MM.1S (cell line): Measurements from ENCODE around the gene ALG11.
"Not testable (repeated sequence)": the region's sequence is repeated elsewhere in the genome, so short reads cannot be mapped to it uniquely, and the experiment has no call there.

Source experiments
- DNase-seq: peaks from one replicate; pipeline ENCODE4 v3.0.0-alpha.2; 2015
- H2AFZ ChIP-seq: fragments of 300-600 bp; sonication (generic); 2 replicates; pipeline ENCODE4 v1.6.0; 2016; ENCODE audit warnings: antibody characterized with exemption, low read length
- H3F3A ChIP-seq: fragments of 300-600 bp; sonication (generic); 2 replicates; pipeline ENCODE4 v1.6.1; 2016; ENCODE audit warnings: mild to moderate bottlenecking, antibody characterized with exemption, low read length, moderate library complexity, mixed read lengths; ENCODE audit not compliant: insufficient read depth
- H3K27ac ChIP-seq: fragments of 300-600 bp; sonication (generic); 2 replicates; pipeline ENCODE4 v1.5.1; 2016; ENCODE audit warnings: mild to moderate bottlenecking, low read length
- H3K27me3 ChIP-seq: fragments of 300-600 bp; sonication (generic); replicated peaks from 2 replicates; pipeline ENCODE4 v1.6.0; 2016; ENCODE audit warnings: low read length; ENCODE audit not compliant: insufficient read depth
- H3K36me3 ChIP-seq: fragments of 300-600 bp; sonication (generic); replicated peaks from 2 replicates; pipeline ENCODE4 v1.6.1; 2016; ENCODE audit warnings: mild to moderate bottlenecking, low read length, mixed read lengths; ENCODE audit not compliant: insufficient read depth
- H3K4me1 ChIP-seq: fragments of 300-600 bp; sonication (generic); 2 replicates; pipeline ENCODE4 v1.6.1; 2016; ENCODE audit warnings: low read length, mixed read lengths
- H3K4me2 ChIP-seq: fragments of 300-600 bp; sonication (generic); 2 replicates; pipeline ENCODE4 v1.6.0; 2016; ENCODE audit warnings: low read depth, low read length
- H3K4me3 ChIP-seq: fragments of 300-600 bp; sonication (generic); 2 replicates; pipeline ENCODE4 v1.5.1; 2016; ENCODE audit warnings: low read length, mixed read lengths
- H3K79me2 ChIP-seq: fragments of 300-600 bp; sonication (generic); 2 replicates; pipeline ENCODE4 v1.6.1; 2016; ENCODE audit warnings: mixed run types, low read length, mixed read lengths
- H3K9ac ChIP-seq: fragments of 300-600 bp; sonication (generic); 2 replicates; pipeline ENCODE4 v1.6.1; 2016; ENCODE audit warnings: low read length, mixed read lengths
- H3K9me2 ChIP-seq: fragments of 300-600 bp; sonication (generic); replicated peaks from 2 replicates; pipeline ENCODE4 v1.6.1; 2016; ENCODE audit warnings: mild to moderate bottlenecking, low read length, mixed read lengths; ENCODE audit not compliant: insufficient read depth
- H3K9me3 ChIP-seq: fragments of 300-600 bp; sonication (generic); replicated peaks from 2 replicates; pipeline ENCODE4 v1.6.1; 2016; ENCODE audit warnings: mild to moderate bottlenecking, low read length, mixed read lengths; ENCODE audit not compliant: insufficient read depth
- H4K20me1 ChIP-seq: fragments of 300-600 bp; sonication (generic); 2 replicates; pipeline ENCODE4 v1.6.1; 2016; ENCODE audit warnings: mild to moderate bottlenecking, low read length, moderate library complexity, mixed read lengths; ENCODE audit not compliant: insufficient read depth
- EZH2 ChIP-seq: fragments of 300-600 bp; sonication (generic); optimal IDR thresholded peaks from 2 replicates; pipeline ENCODE3; 2017; ENCODE audit warnings: low read depth, mild to moderate bottlenecking, antibody characterized with exemption, low read length, mixed read lengths
- EZH2phosphoT487 ChIP-seq: fragments of 300-600 bp; sonication (generic); IDR thresholded peaks from 2 replicates; pipeline ENCODE4 v1.6.1; 2018; ENCODE audit warnings: antibody characterized with exemption, low read length
- TF ChIP-seq, protein P1 (sequence below): fragments of 300-600 bp; sonication (generic); IDR thresholded peaks from 2 replicates; pipeline ENCODE4 v1.5.1; 2016; ENCODE audit warnings: antibody characterized with exemption, low read length, mixed read lengths

ALG11 gene

DNA sequence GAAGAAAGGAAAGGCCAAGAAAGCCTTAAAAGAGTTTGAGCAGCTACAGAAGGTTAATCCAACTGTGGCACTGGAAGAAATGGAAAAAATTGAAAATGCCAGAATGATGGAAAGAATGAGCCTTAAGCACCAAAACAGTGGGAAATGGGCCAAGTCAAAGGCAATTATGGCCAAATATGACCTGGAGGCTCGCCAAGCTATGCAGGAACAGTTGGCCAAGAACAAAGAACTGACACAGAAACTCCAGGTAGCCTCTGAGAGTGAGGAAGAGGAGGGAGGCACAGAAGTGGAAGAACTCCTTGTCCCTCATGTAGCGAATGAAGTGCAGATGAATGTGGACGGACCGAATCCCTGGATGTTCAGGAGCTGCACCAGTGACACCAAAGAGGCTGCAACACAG, 17.4 kb downstream of the ALG11 start:
- no peaks in the 10 kb centered on the region for H3K79me2 ChIP-seq
- H3K9ac ChIP-seq: no peak overlapping the region
- no peaks in the 10 kb centered on the region for H3K27me3 ChIP-seq
- TF ChIP-seq EZH2phosphoT487 (no peak), EZH2 (no peak)
- TF ChIP-seq, protein P1, sequence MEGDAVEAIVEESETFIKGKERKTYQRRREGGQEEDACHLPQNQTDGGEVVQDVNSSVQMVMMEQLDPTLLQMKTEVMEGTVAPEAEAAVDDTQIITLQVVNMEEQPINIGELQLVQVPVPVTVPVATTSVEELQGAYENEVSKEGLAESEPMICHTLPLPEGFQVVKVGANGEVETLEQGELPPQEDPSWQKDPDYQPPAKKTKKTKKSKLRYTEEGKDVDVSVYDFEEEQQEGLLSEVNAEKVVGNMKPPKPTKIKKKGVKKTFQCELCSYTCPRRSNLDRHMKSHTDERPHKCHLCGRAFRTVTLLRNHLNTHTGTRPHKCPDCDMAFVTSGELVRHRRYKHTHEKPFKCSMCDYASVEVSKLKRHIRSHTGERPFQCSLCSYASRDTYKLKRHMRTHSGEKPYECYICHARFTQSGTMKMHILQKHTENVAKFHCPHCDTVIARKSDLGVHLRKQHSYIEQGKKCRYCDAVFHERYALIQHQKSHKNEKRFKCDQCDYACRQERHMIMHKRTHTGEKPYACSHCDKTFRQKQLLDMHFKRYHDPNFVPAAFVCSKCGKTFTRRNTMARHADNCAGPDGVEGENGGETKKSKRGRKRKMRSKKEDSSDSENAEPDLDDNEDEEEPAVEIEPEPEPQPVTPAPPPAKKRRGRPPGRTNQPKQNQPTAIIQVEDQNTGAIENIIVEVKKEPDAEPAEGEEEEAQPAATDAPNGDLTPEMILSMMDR: no peak
- no peak for DNase-seq
- no peaks in the 10 kb centered on the region for H3K36me3 ChIP-seq
- H3K4me3 ChIP-seq: no peak overlapping the region
- no peak overlapping the region for H3K4me2 ChIP-seq
- H3K9me2 ChIP-seq: no peaks in the 10 kb centered on the region
- H3K27ac ChIP-seq: no peak overlapping the region
- no peak overlapping the region for H2AFZ ChIP-seq
- H4K20me1 ChIP-seq: no peaks in the 10 kb centered on the region
- no peaks in the 10 kb centered on the region for H3F3A ChIP-seq
- H3K4me1 ChIP-seq: no peaks in the 10 kb centered on the region
- no peaks in the 10 kb centered on the region for H3K9me3 ChIP-seq

DNA sequence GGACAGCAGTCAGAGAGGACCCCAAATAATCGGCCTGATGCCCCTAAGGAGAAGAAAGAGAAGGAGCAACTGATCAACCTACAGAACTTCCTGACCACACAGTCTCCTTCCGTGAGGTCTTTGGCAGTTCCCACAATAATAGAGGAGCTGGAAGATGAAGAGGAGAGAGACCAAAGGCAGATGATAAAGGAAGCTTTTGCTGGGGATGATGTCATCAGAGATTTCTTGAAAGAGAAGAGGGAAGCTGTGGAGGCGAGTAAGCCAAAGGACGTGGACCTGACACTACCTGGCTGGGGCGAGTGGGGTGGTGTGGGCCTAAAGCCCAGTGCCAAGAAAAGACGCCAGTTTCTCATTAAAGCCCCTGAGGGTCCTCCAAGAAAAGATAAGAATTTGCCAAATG, 18.2 kb downstream of the ALG11 start:
- H3K4me2 ChIP-seq, H2AFZ ChIP-seq, H3K27ac ChIP-seq, H3K9me2 ChIP-seq, H3K4me1 ChIP-seq, H3K9ac ChIP-seq, H3K9me3 ChIP-seq, DNase-seq, H3F3A ChIP-seq, H3K79me2 ChIP-seq, H3K36me3 ChIP-seq, H3K27me3 ChIP-seq, H3K4me3 ChIP-seq, H4K20me1 ChIP-seq: not testable (repeated sequence)

DNA sequence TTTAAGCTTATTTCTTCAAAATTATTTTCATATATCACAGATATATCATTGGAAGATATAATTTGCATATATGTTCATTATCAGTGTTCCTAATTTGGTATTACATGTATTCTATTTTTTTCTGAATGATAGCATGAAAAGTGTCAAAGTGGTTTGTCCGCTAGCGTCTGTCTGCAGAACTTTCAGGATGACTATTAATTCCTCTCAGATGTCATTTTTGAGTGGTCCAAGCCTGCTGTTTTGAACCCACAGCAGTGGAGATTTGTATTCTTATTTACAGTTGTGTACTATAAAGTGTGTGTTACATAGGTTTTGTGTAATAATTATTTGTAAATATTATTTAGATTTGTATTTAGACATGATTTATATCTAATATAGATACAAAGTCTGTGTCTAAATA, 20.8 kb downstream of the ALG11 start:
- TF ChIP-seq EZH2 (no peak), EZH2phosphoT487 (no peak)
- TF ChIP-seq, protein P1: no peak
- Histone ChIP-seq H2AFZ (no peak overlapping the region), H3K4me1 (no peaks in the 10 kb centered on the region), H3K9me2 (no peaks in the 10 kb centered on the region), H4K20me1 (no peaks in the 10 kb centered on the region), H3K79me2 (no peaks in the 10 kb centered on the region), H3K9me3 (no peaks in the 10 kb centered on the region), H3K27ac (no peak overlapping the region), H3K4me3 (no peak overlapping the region), H3F3A (no peaks in the 10 kb centered on the region), H3K4me2 (no peak overlapping the region), H3K9ac (no peak overlapping the region), H3K36me3 (no peaks in the 10 kb centered on the region), H3K27me3 (no peaks in the 10 kb centered on the region)
- DNase-seq: no peak

DNA sequence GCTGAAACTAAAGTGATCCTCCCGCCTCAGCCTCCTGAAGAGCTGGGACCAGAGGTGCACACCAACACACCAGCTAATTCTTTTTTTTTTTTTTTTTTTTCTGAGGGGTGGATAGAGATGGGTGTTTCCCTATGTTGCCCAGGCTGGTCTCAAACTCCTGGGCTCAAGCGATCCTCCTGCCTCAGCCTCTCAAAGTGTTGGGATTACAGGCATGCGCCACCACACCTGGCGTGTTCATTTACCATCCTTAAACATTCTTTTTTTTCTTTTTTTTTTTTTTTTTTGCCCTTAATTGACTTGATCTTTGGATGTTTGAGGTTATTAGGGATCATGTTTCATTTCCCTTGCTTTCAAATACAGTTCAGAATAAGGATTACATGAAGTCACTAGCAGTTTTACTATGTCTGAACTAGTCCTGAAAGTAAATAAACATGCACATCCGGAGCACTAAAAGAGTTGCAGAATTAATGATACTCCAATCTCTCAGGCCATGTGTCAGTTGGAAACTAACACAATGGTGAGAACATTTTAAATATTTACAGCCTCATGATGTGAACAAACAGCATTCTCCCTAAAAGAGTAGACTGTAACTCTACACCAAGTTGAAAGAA, 22.5 kb downstream of the ALG11 start:
- H3K4me3 ChIP-seq: no peak overlapping the region
- no peaks in the 10 kb centered on the region for H3K4me1 ChIP-seq
- no peaks in the 10 kb centered on the region for H3F3A ChIP-seq
- H3K4me2 ChIP-seq: no peak overlapping the region
- no peak overlapping the region for H3K27ac ChIP-seq
- H2AFZ ChIP-seq: no peak overlapping the region
- H3K9me2 ChIP-seq: no peaks in the 10 kb centered on the region
- H3K79me2 ChIP-seq: no peaks in the 10 kb centered on the region
- no peaks in the 10 kb centered on the region for H4K20me1 ChIP-seq
- no peak overlapping the region for H3K9ac ChIP-seq
- TF ChIP-seq EZH2 (no peak), EZH2phosphoT487 (no peak)
- TF ChIP-seq, protein P1: no peak
- no peaks in the 10 kb centered on the region for H3K9me3 ChIP-seq
- H3K36me3 ChIP-seq: no peaks in the 10 kb centered on the region
- H3K27me3 ChIP-seq: no peaks in the 10 kb centered on the region
- DNase-seq: no peak
